Endothelial cell (in vitro differentiated cells): ENCODE measurements around the gene SNX5. TPM values are rescaled to one million over a fixed set of nuclear protein-coding genes. Genes with fewer than 3 reads are reported as not detected.
A peak's percentile ranks its signal among the peaks of the same experiment; 100 is the strongest.

Experiments used
- DNase-seq: peaks from one replicate; pipeline ENCODE4 v3.0.0; 2021; ENCODE audit warnings: low spot score
- H3K27ac Mint-ChIP-seq: one replicate; pipeline ENCODE4 v1.8.0; 2021; ENCODE audit warnings: mixed read lengths, inconsistent platforms; ENCODE audit not compliant: unreplicated experiment
- H3K27me3 Mint-ChIP-seq: one replicate; pipeline ENCODE4 v1.8.0; 2021; ENCODE audit warnings: mild to moderate bottlenecking, moderate library complexity, mixed read lengths, inconsistent platforms; ENCODE audit not compliant: unreplicated experiment
- H3K36me3 Mint-ChIP-seq: one replicate; pipeline ENCODE4 v1.8.0; 2021; ENCODE audit warnings: mild to moderate bottlenecking, low read depth, mixed read lengths, inconsistent platforms; ENCODE audit not compliant: unreplicated experiment
- H3K4me1 Mint-ChIP-seq: one replicate; pipeline ENCODE4 v1.8.0; 2021; ENCODE audit warnings: mild to moderate bottlenecking, mixed read lengths, inconsistent platforms; ENCODE audit not compliant: unreplicated experiment
- H3K4me3 Mint-ChIP-seq: one replicate; pipeline ENCODE4 v1.8.0; 2021; ENCODE audit warnings: mild to moderate bottlenecking, mixed read lengths, inconsistent platforms; ENCODE audit not compliant: unreplicated experiment
- H3K9me3 Mint-ChIP-seq: one replicate; pipeline ENCODE4 v1.8.0; 2021; ENCODE audit warnings: mixed read lengths, inconsistent platforms; ENCODE audit not compliant: unreplicated experiment
- CTCF ChIP-seq: fragments of 200-600 bp; sonication (generic); IDR thresholded peaks from one replicate; pipeline ENCODE4 v1.5.0; 2021; ENCODE audit warnings: antibody characterized with exemption; ENCODE audit not compliant: unreplicated experiment
- total RNA-seq: library from RNA; stranded (reverse); fragmentation: NEBNext Ultra II Directional; extraction: Animal tissue kit (Norgen Biotek cat#: 25700); gene quantifications from one replicate; pipeline ENCODE4 v1.2.1, GENCODE V29; 2021; ENCODE audit not compliant: unreplicated experiment

Gene SNX5
- total RNA-seq, 1 donor from 2014 or later: 61.7 TPM

GRCh38 chr20:17969884-17970409, 1.4 kb upstream of the SNX5 start:
- peak; percentile 9 for DNase-seq
- TF ChIP-seq CTCF: no peak
- peaks cover 55% of the 10 kb centered on the region for H3K4me1 Mint-ChIP-seq
- no peaks in the 10 kb centered on the region for H3K9me3 Mint-ChIP-seq
- peak overlapping the region; percentile 95 for H3K27ac Mint-ChIP-seq
- peak overlapping the region; percentile 95 for H3K4me3 Mint-ChIP-seq
- peaks cover 4% of the 10 kb centered on the region for H3K27me3 Mint-ChIP-seq
- peaks cover 5% of the 10 kb centered on the region for H3K36me3 Mint-ChIP-seq

- DNase-seq: peak; percentile 33
- H3K9me3 Mint-ChIP-seq: no peaks in the 10 kb centered on the region
- peaks cover 61% of the 10 kb centered on the region for H3K4me1 Mint-ChIP-seq
- H3K27me3 Mint-ChIP-seq: peaks cover 5% of the 10 kb centered on the region
- peaks cover 5% of the 10 kb centered on the region for H3K36me3 Mint-ChIP-seq
- peak overlapping the region; percentile 95 for H3K4me3 Mint-ChIP-seq
- H3K27ac Mint-ChIP-seq: peak overlapping the region; percentile 95
- no peak for TF ChIP-seq CTCF
Measured at GRCh38 chr20:17969278-17969883, 787 bp upstream of the SNX5 start.

- peak overlapping the region; percentile 86 for H3K4me3 Mint-ChIP-seq
- DNase-seq: no peak
- H3K4me1 Mint-ChIP-seq: peaks cover 57% of the 10 kb centered on the region
- peak overlapping the region; percentile 80 for H3K27ac Mint-ChIP-seq
- H3K9me3 Mint-ChIP-seq: no peaks in the 10 kb centered on the region
- no peak for TF ChIP-seq CTCF
- H3K36me3 Mint-ChIP-seq: peaks cover 5% of the 10 kb centered on the region
- peaks cover 5% of the 10 kb centered on the region for H3K27me3 Mint-ChIP-seq
Measured at GRCh38 chr20:17967521-17968365, 851 bp downstream of the SNX5 start.

GRCh38 chr20:17966432-17967310, 1.9 kb downstream of the SNX5 start:
- Mint-ChIP-seq H3K27me3 (peaks cover 5% of the 10 kb centered on the region), H3K9me3 (no peaks in the 10 kb centered on the region), H3K4me1 (peaks cover 49% of the 10 kb centered on the region), H3K4me3 (peak overlapping the region; percentile 86), H3K36me3 (peaks cover 5% of the 10 kb centered on the region), H3K27ac (peak overlapping the region; percentile 80)
- DNase-seq: no peak
- TF ChIP-seq CTCF: no peak
